ENCODE measurements around the gene NELL1. TPM values are rescaled to one million over a fixed set of nuclear protein-coding genes. Genes with fewer than 3 reads are reported as not detected.

Gene NELL1
- total RNA-seq, 1 experiment from 2014 or later, result 0.22 TPM

DNA sequence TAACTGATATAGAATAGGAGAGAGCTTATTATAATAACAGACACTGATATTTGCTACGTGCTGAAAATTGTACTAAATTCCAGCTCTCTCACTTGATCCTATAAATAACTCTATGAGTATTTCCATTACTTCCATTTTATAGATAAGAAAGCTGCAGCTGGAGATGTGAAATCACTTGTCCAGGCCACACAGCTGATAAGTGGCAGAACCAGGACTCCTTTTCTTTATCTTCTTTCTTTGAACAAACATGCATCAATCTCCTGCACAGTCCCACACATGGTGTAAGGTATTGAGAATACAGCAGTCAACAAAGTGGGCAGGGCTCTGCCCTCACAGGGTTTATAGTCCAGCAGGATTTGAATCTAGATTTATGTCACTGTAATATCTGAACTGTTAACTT is 652.1 kb downstream of the NELL1 start:
- Histone ChIP-seq H3K9ac (ENCODE audit: extremely low read depth, insufficient read length, low read length) (no peak overlapping the region), H3K4me1 (ENCODE audit: insufficient read depth, low read length) (no peaks in the 10 kb centered on the region; the same call in 1 of the 2 replicates), H4K5ac (ENCODE audit: insufficient read length, low read depth, low read length) (no peak overlapping the region), H3K79me1 (ENCODE audit: insufficient read depth, low read depth, low read length, poor library complexity, severe bottlenecking) (no peaks in the 10 kb centered on the region), H4K20me1 (ENCODE audit: control insufficient read depth, insufficient read depth, insufficient read length) (no peaks in the 10 kb centered on the region), H4K91ac (ENCODE audit: insufficient read length, low read depth, low read length) (no peak overlapping the region), H3K4me2 (ENCODE audit: insufficient read depth, insufficient read length, low read length) (no peak overlapping the region), H3K18ac (ENCODE audit: insufficient read length, low read depth, low read length) (no peak overlapping the region), H3K27ac (ENCODE audit: insufficient read length, low read depth, low read length) (no peak overlapping the region), H3K23me2 (ENCODE audit: insufficient read length, low read depth, low read length, poor library complexity, severe bottlenecking) (no peaks in the 10 kb centered on the region), H4K8ac (replicated peaks; ENCODE audit: insufficient read length, low read depth, low read length) (no peak overlapping the region), H2AFZ (ENCODE audit: low read length) (no peak overlapping the region), H2BK120ac (ENCODE audit: low read depth, low read length, poor library complexity, severe bottlenecking) (no peak overlapping the region), H3K23ac (ENCODE audit: insufficient read length, low read depth, low read length) (no peak overlapping the region), H2BK15ac (ENCODE audit: low read depth, low read length) (no peak overlapping the region), H3T11ph (ENCODE audit: low read length) (no peak overlapping the region), H3K14ac (ENCODE audit: insufficient read depth, low read length) (no peak overlapping the region), H3K56ac (ENCODE audit: insufficient read length, low read depth, low read length) (no peak overlapping the region), H2BK20ac (ENCODE audit: low read depth, low read length, poor library complexity, severe bottlenecking) (no peak overlapping the region), H2AK5ac (ENCODE audit: insufficient read length, low read length) (no peak overlapping the region), H2BK5ac (ENCODE audit: insufficient read length, low read length) (no peak overlapping the region), H2BK12ac (ENCODE audit: insufficient read length, low read depth, low read length) (no peak overlapping the region), H3K4ac (ENCODE audit: low read depth, low read length) (no peak overlapping the region), H3K9me3 (ENCODE audit: control insufficient read depth, low read depth, low read length) (no peaks in the 10 kb centered on the region), H3K79me2 (ENCODE audit: insufficient read depth, low read length) (no peaks in the 10 kb centered on the region), H3K27me3 (ENCODE audit: insufficient read depth, low read length) (no peaks in the 10 kb centered on the region)
- Mint-ChIP-seq H3K36me3 (ENCODE audit: insufficient read depth in 1 of 3, low read depth in 3 of 3) (no peaks in the 10 kb centered on the region), H3K9me3 (no peaks in the 10 kb centered on the region; a peak in 1 of 5 replicates), H3K4me3 (no peak overlapping the region), H3K27me3 (ENCODE audit: low read depth) (no peaks in the 10 kb centered on the region), H3K4me1 (peaks cover 14 to 21% of the 10 kb centered on the region in 2 experiments), H3K27ac (no peak overlapping the region)
- WGBS (ENCODE audit: extremely low coverage, insufficient read length, low lambda C conversion rate), result no CpG with 5 or more reads among the region's 1 CpG
- TF ChIP-seq, protein P1, sequence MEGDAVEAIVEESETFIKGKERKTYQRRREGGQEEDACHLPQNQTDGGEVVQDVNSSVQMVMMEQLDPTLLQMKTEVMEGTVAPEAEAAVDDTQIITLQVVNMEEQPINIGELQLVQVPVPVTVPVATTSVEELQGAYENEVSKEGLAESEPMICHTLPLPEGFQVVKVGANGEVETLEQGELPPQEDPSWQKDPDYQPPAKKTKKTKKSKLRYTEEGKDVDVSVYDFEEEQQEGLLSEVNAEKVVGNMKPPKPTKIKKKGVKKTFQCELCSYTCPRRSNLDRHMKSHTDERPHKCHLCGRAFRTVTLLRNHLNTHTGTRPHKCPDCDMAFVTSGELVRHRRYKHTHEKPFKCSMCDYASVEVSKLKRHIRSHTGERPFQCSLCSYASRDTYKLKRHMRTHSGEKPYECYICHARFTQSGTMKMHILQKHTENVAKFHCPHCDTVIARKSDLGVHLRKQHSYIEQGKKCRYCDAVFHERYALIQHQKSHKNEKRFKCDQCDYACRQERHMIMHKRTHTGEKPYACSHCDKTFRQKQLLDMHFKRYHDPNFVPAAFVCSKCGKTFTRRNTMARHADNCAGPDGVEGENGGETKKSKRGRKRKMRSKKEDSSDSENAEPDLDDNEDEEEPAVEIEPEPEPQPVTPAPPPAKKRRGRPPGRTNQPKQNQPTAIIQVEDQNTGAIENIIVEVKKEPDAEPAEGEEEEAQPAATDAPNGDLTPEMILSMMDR (conservative IDR thresholded peaks at IDR 0.05), result no peak
- no peak for DNase-seq

Measured in H9 (cell line).